Suprapubic skin (tissue), 3 donors: ENCODE data around the gene KRTAP5-4.

Experiments
- EP300 ChIP-seq: sonication (generic); formaldehyde crosslinking; IDR thresholded peaks from one replicate; pipeline ENCODE4 v1.6.1; 2017; ENCODE audit warnings: antibody characterized with exemption
- POLR2A ChIP-seq, 2 donors: fragments of 450-650 bp; IDR thresholded peaks; one replicate each; pipeline ENCODE4 v1.6.1; 2017; ENCODE audit warnings: antibody characterized with exemption in 2 of 2, mild to moderate bottlenecking in 2 of 2, moderate library complexity in 2 of 2
- TF ChIP-seq, protein P1 (sequence below), 2 donors: fragments of 200-600 bp in 1 of 2; fragments of 450-650 bp in 1 of 2; sonication (generic) in 1 of 2; IDR thresholded peaks; one replicate each; pipeline ENCODE4 v1.5.1; 2016 to 2019; ENCODE audit warnings: antibody characterized with exemption in 2 of 2, mild to moderate bottlenecking in 1 of 2, moderate library complexity in 1 of 2

DNA sequence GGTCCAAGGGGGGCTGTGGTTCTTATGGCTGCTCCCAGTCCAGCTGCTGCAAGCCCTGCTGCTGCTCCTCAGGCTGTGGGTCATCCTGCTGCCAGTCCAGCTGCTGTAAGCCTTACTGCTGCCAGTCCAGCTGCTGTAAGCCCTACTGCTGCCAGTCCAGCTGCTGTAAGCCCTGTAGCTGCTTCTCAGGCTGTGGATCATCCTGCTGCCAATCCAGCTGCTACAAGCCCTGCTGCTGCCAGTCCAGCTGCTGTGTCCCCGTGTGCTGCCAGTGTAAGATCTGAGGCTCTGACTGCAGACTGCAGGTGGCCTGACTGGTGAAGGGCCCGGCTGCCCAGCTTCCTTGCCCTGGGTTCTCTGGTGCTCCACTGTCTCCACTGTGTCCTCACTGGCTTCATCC, 8.3 kb upstream of the KRTAP5-4 start:
- TF ChIP-seq, protein P1, sequence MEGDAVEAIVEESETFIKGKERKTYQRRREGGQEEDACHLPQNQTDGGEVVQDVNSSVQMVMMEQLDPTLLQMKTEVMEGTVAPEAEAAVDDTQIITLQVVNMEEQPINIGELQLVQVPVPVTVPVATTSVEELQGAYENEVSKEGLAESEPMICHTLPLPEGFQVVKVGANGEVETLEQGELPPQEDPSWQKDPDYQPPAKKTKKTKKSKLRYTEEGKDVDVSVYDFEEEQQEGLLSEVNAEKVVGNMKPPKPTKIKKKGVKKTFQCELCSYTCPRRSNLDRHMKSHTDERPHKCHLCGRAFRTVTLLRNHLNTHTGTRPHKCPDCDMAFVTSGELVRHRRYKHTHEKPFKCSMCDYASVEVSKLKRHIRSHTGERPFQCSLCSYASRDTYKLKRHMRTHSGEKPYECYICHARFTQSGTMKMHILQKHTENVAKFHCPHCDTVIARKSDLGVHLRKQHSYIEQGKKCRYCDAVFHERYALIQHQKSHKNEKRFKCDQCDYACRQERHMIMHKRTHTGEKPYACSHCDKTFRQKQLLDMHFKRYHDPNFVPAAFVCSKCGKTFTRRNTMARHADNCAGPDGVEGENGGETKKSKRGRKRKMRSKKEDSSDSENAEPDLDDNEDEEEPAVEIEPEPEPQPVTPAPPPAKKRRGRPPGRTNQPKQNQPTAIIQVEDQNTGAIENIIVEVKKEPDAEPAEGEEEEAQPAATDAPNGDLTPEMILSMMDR (IDR thresholded peaks at IDR 0.05) = no peak
- TF ChIP-seq EP300 = no peak
- TF ChIP-seq POLR2A (IDR thresholded peaks at IDR 0.05) = no peak
